Measurements from ENCODE around the gene CCDC6. TPM values are rescaled to one million over a fixed set of nuclear protein-coding genes. Genes with fewer than 3 reads are reported as not detected.
A peak's percentile ranks its signal among the peaks of the same experiment; 100 is the strongest.

Gene CCDC6
- total RNA-seq, 4 donors from 2014 or later, result 26.6 to 43.3 (median 29.5) TPM

- Histone ChIP-seq H3K27me3 (no peaks in the 10 kb centered on the region), H3K36me3 (no peaks in the 10 kb centered on the region), H3K4me3 (peak overlapping the region; percentile 47 to 98 (median 74)), H3K9me3 (no peaks in the 10 kb centered on the region), H3K4me1 (peaks cover 34 to 43% of the 10 kb centered on the region in 2 donors), H3K27ac (peak overlapping the region; percentile 89 to 92 (median 90))
- DNase-seq (peak; percentile 50 to 61), ATAC-seq (peak; percentile 41 to 63)
- in situ Hi-C loops (cut with MboI; ENCODE audit: low sequenced_read_pairs in 4 of 4) (loop anchor here in 1 of 4 donors (10.0 kb wide), 1 partner anchor 283 kb away; no protein-coding TSS in a partner anchor), intact Hi-C loops (cut with DNase I; ENCODE audit: low total_unique reads) (loop anchor here (2.0 to 10.0 kb wide), 8 partner anchors 31 to 1641 kb away; partner anchors contain the start of genes CISD1, IPMK and UBE2D1)
- TF ChIP-seq CTCF (IDR thresholded peaks at IDR 0.05 in 4 of 5, conservative IDR thresholded peaks at IDR 0.05 in 1 of 5), result no peak
- TF ChIP-seq POLR2A (IDR thresholded peaks at IDR 0.05), result peak; percentile 37 to 73
These were observed 1.8 kb upstream of the CCDC6 start for GRCh38 chr10:59907918-59908807.

GRCh38 chr10:59907537-59907917, 1.2 kb upstream of the CCDC6 start:
- Histone ChIP-seq H3K4me3 (peak overlapping the region in 3 of 4 donors; percentile 47 to 98 (median 94)), H3K27ac (peak overlapping the region; percentile 89 to 92 (median 90)), H3K36me3 (no peaks in the 10 kb centered on the region), H3K4me1 (peaks cover 34 to 43% of the 10 kb centered on the region in 2 donors), H3K9me3 (no peaks in the 10 kb centered on the region), H3K27me3 (no peaks in the 10 kb centered on the region)
- intact Hi-C loops (cut with DNase I; ENCODE audit: low total_unique reads), result loop anchor here (2.0 to 10.0 kb wide), 8 partner anchors 31 to 1640 kb away; partner anchors contain the start of genes CISD1, IPMK and UBE2D1
- in situ Hi-C loops (cut with MboI; ENCODE audit: low sequenced_read_pairs in 4 of 4), result loop anchor here in 1 of 4 donors (10.0 kb wide), 1 partner anchor 283 kb away; no protein-coding TSS in a partner anchor
- TF ChIP-seq POLR2A (IDR thresholded peaks at IDR 0.05) (no peak), CTCF (IDR thresholded peaks at IDR 0.05 in 4 of 5, conservative IDR thresholded peaks at IDR 0.05 in 1 of 5) (no peak)
- ATAC-seq (no peak), DNase-seq (no peak)

- in situ Hi-C loops (cut with MboI; ENCODE audit: low sequenced_read_pairs in 4 of 4), result loop anchor here in 1 of 4 donors (10.0 kb wide), 1 partner anchor 281 kb away; no protein-coding TSS in a partner anchor
- peaks cover 34 to 51% of the 10 kb centered on the region in 2 donors for H3K4me1 ChIP-seq
- DNase-seq, result no peak
- peak in 1 of 2 donors; percentile 2 for ATAC-seq
- no peaks in the 10 kb centered on the region for H3K27me3 ChIP-seq
- TF ChIP-seq CTCF (IDR thresholded peaks at IDR 0.05 in 4 of 5, conservative IDR thresholded peaks at IDR 0.05 in 1 of 5) (no peak), POLR2A (IDR thresholded peaks at IDR 0.05) (no peak)
- peak overlapping the region; percentile 81 to 98 (median 92) for H3K4me3 ChIP-seq
- H3K9me3 ChIP-seq, result no peaks in the 10 kb centered on the region
- H3K27ac ChIP-seq, result peak overlapping the region; percentile 89 to 92 (median 90)
- intact Hi-C loops (cut with DNase I; ENCODE audit: low total_unique reads), result loop anchor here (1.0 to 10.0 kb wide), 9 partner anchors 29 to 1639 kb away; partner anchors contain the start of genes CISD1, IPMK and UBE2D1
- H3K36me3 ChIP-seq, result no peaks in the 10 kb centered on the region
These were observed 482 bp downstream of the CCDC6 start for GRCh38 chr10:59905731-59906416.

- no peak for TF ChIP-seq CTCF (IDR thresholded peaks at IDR 0.05 in 4 of 5, conservative IDR thresholded peaks at IDR 0.05 in 1 of 5)
- TF ChIP-seq POLR2A (IDR thresholded peaks at IDR 0.05), result peak in 1 of 2 donors; percentile 30
- ATAC-seq (peak; percentile 10 to 19), DNase-seq (peak in 1 of 2 donors; percentile 29)
- H3K36me3 ChIP-seq, result no peaks in the 10 kb centered on the region
- in situ Hi-C loops (cut with MboI; ENCODE audit: low sequenced_read_pairs in 4 of 4), result loop anchor here in 1 of 4 donors (10.0 kb wide), 1 partner anchor 280 kb away; no protein-coding TSS in a partner anchor
- intact Hi-C loops (cut with DNase I; ENCODE audit: low total_unique reads), result loop anchor here (5.0 to 10.0 kb wide), 4 partner anchors 183 to 1638 kb away; partner anchors contain the start of genes CISD1 and IPMK
- H3K27ac ChIP-seq, result peak overlapping the region; percentile 89 to 92 (median 90)
- H3K27me3 ChIP-seq, result no peaks in the 10 kb centered on the region
- peaks cover 34 to 51% of the 10 kb centered on the region in 2 donors for H3K4me1 ChIP-seq
- peak overlapping the region; percentile 81 to 98 (median 92) for H3K4me3 ChIP-seq
- H3K9me3 ChIP-seq, result no peaks in the 10 kb centered on the region
These were observed 1.2 kb downstream of the CCDC6 start for GRCh38 chr10:59905066-59905730.

All from gastrocnemius medialis (tissue), 4 donors.